Prostate gland (tissue), 2 donors: ENCODE measurements around the gene GLIS2. TPM values are rescaled to one million over a fixed set of nuclear protein-coding genes. Genes with fewer than 3 reads are reported as not detected.

Experiments
- DNase-seq: peaks from one replicate; pipeline ENCODE4 v3.0.0-alpha.2; 2019; ENCODE audit warnings: low spot score
- H3K27ac ChIP-seq, 2 donors: fragments of 200-600 bp; sonication (generic); 2 replicates each; pipeline ENCODE4 v1.5.1; 2017 to 2019
- H3K27me3 ChIP-seq: fragments of 200-600 bp; sonication (generic); replicated peaks from 2 replicates; pipeline ENCODE4 v1.5.1; 2019; ENCODE audit not compliant: insufficient read depth
- H3K36me3 ChIP-seq, 2 donors: fragments of 200-600 bp; sonication (generic); 1 replicate in 1 of 2; 2 replicates in 1 of 2; pipeline versions ENCODE4 v1.5.1 to v1.8.1; 2017 to 2019
- H3K4me1 ChIP-seq: fragments of 200-600 bp; sonication (generic); replicated peaks from 2 replicates; pipeline ENCODE4 v1.5.1; 2019
- H3K4me3 ChIP-seq, 2 donors: fragments of 200-600 bp; sonication (generic); 2 replicates each; pipeline ENCODE4 v1.5.1; 2017 to 2019
- H3K9me3 ChIP-seq: fragments of 200-600 bp; sonication (generic); 2 replicates; pipeline ENCODE4 v1.5.1; 2017
- CTCF ChIP-seq, 4 experiments: fragments of 200-600 bp in 2 of 4; fragments of 450-650 bp in 2 of 4; sonication (generic) in 2 of 4; IDR thresholded peaks; 1 replicate in 3 of 4; 2 replicates in 1 of 4; pipeline ENCODE4 v1.5.1; 2016 to 2019; ENCODE audit warnings: antibody characterized with exemption in 4 of 4, mild to moderate bottlenecking in 2 of 4, moderate library complexity in 2 of 4
- POLR2A ChIP-seq: fragments of 450-650 bp; IDR thresholded peaks from one replicate; pipeline ENCODE4 v1.6.1; 2016; ENCODE audit warnings: antibody characterized with exemption, mild to moderate bottlenecking
- POLR2AphosphoS5 ChIP-seq: sonication (generic); formaldehyde crosslinking; IDR thresholded peaks from one replicate; pipeline ENCODE4 v1.6.1; 2017; ENCODE audit warnings: antibody characterized with exemption
- WGBS: methylation state at CpG from one replicate; pipeline ENCODE4 v1.1.5; 2018; 5-methylcytosine and 5-hydroxymethylcytosine counted together
- intact Hi-C: fragments of 100-400 bp; cut with DNase I; formaldehyde crosslinking; loops from one replicate; pipeline ENCODE4 v1.14.2; 2022
- total RNA-seq, 2 donors: library from RNA; depleted of rRNA; stranded (reverse); fragments of >200 nt; gene quantifications; one replicate each; pipeline ENCODE4 v1.1.0, GENCODE V29; 2016

Gene GLIS2
- total RNA-seq, 2 donors from 2014 or later = 3.8 to 10.5 TPM

GRCh38 chr16:4328046-4328781 is 12.3 kb downstream of the GLIS2 start:
- peaks cover 9% of the 10 kb centered on the region for H3K4me1 ChIP-seq
- TF ChIP-seq POLR2AphosphoS5 = peak; percentile 42
- peak in 3 of 4 experiments; percentile 36 to 69 (median 62) for TF ChIP-seq CTCF (IDR thresholded peaks at IDR 0.05)
- TF ChIP-seq POLR2A = no peak
- peak overlapping the region; percentile 27 to 40 for H3K4me3 ChIP-seq
- H3K36me3 ChIP-seq = no peaks in the 10 kb centered on the region
- intact Hi-C loops = loop anchor here (2.0 kb wide), 2 partner anchors 39 to 127 kb away; no protein-coding TSS in a partner anchor
- no peaks in the 10 kb centered on the region for H3K9me3 ChIP-seq
- no peaks in the 10 kb centered on the region for H3K27me3 ChIP-seq
- DNase-seq = peak; percentile 62
- H3K27ac ChIP-seq = peak overlapping the region; percentile 65 to 73
- WGBS = 9% methylated on average over 14 of the region's 30 CpGs

DNA sequence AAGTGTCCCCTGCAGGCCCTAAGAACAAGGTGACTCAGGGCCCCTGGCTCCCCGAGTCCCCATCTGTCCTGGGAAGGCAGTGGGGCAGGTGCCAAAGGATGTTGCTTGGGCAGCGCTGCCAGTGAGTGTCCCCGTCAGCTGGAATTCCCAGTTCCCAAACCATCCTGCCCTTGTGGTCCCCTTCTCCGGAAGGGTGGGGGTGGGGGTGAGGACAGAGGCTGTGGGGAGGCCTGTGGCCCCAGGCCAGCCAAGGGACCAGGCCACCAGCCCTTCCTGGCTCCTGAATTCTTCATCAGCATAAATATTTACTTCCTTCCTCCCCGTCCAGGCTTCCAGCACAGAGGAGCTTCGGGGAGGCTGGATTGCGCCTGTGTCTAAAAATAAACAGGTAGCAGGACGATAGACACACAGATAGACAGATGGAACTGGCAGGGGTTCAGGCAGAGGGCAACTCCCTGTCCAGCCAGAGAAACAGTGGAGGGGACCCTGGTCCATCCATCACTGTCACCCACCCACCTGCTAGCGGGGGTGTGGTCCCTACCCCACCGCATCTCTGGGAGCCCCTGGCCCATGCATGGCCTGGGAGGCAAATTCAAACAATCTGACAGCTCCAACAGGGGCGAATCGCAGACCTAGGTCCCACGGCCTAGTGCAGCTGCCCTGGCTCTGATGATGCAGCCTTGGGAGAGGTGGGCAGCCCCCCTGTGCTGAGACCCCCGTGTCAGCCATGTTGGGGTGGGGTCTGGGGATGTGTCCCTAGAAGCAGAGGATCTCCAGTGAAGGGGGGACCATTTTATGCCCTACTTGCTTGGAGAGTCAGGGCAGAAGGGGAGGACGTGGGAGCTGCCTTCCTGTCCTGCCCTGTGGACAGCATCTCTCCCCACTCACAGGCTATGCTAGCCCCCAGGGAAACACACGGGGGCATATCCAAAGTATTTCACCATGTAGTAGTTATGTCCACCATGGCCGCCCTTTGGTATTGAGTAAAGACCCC is 13.2 kb downstream of the GLIS2 start:
- WGBS = 57% methylated on average over 17 of the region's 17 CpGs
- no peak for DNase-seq
- Histone ChIP-seq H3K4me3 (no peak overlapping the region), H3K27me3 (no peaks in the 10 kb centered on the region), H3K4me1 (peaks cover 3% of the 10 kb centered on the region), H3K36me3 (no peaks in the 10 kb centered on the region), H3K27ac (peak overlapping the region; percentile 65 to 73), H3K9me3 (no peaks in the 10 kb centered on the region)
- TF ChIP-seq CTCF (IDR thresholded peaks at IDR 0.05) (no peak), POLR2A (no peak), POLR2AphosphoS5 (peak; percentile 5)
- intact Hi-C loops = loop anchor here (2.0 kb wide), 2 partner anchors 40 to 128 kb away; no protein-coding TSS in a partner anchor

DNA sequence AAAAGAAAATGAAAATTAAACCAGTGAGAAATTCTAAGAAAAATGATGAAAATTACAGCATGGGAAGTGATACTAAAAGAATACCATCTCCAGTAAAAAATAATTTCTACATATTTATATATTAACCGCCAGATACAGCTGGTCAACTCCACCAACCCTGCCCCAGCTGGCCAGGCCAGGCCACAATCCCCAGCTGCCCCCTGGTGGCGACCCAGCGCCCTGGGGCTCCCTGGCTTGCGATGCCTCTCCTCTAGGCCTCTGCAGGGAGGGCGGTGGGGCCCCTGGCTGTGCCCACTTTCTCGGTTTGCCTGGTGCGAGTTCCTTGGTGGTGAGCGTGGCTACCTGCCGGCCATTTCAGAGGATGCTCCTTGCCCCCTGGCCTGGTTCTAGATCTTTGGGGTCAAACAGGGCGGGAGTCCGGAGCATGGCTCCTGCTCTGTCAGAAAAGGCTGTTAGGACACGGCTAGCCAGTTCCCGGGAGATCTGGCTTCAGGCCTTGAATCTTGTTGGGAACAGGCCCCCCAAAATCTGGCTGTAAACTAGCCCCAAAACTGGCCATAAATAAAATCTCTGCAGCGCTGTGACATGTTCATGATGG is 14.5 kb downstream of the GLIS2 start:
- peak; percentile 69 for DNase-seq
- Histone ChIP-seq H3K9me3 (no peaks in the 10 kb centered on the region), H3K4me1 (peaks cover 3% of the 10 kb centered on the region), H3K27ac (no peak overlapping the region), H3K4me3 (no peak overlapping the region), H3K27me3 (no peaks in the 10 kb centered on the region), H3K36me3 (no peaks in the 10 kb centered on the region)
- intact Hi-C loops = loop anchor here (5.0 kb wide), 1 partner anchor 348 kb away; no protein-coding TSS in a partner anchor
- 57% methylated on average over 14 of the region's 14 CpGs for WGBS
- TF ChIP-seq POLR2A (no peak), CTCF (IDR thresholded peaks at IDR 0.05) (peak; percentile 82 to 95 (median 93)), POLR2AphosphoS5 (peak; percentile 47)

DNA sequence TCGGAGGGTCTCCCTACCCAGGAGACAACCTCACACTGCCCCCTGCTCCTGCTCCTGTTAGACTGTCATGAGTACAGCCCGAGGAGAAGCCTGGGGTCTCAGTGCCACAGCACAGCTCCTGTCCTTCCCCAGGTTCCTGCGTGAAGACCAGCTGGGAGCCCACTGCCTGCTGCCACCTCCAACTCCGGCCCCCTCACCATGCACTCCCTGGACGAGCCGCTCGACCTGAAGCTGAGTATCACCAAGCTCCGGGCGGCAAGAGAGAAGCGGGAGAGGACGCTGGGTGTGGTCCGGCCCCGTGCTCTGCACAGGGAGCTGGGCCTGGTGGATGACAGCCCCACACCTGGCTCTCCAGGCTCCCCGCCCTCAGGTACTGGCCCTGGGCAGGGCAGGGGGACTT is 16.2 kb downstream of the GLIS2 start:
- Histone ChIP-seq H3K27me3 (no peaks in the 10 kb centered on the region), H3K9me3 (no peaks in the 10 kb centered on the region), H3K4me1 (peaks cover 3% of the 10 kb centered on the region), H3K4me3 (no peak overlapping the region), H3K36me3 (no peaks in the 10 kb centered on the region), H3K27ac (no peak overlapping the region)
- WGBS = 82% methylated on average over 14 of the region's 14 CpGs
- intact Hi-C loops = loop anchor here (5.0 kb wide), 1 partner anchor 350 kb away; no protein-coding TSS in a partner anchor
- TF ChIP-seq POLR2A = no peak
- TF ChIP-seq CTCF (IDR thresholded peaks at IDR 0.05) = no peak
- no peak for TF ChIP-seq POLR2AphosphoS5
- DNase-seq = no peak
